Measurements from ENCODE around the gene TEX36.
"Not testable (repeated sequence)": the region's sequence is repeated elsewhere in the genome, so short reads cannot be mapped to it uniquely, and the experiment has no call there.

TEX36 gene

GRCh38 chr10:125628104-125629049, 54.6 kb downstream of the TEX36 start:
- no peak for FAIRE-seq

GRCh38 chr10:125627646-125628045, 55.3 kb downstream of the TEX36 start:
- FAIRE-seq = no peak

- no peak for FAIRE-seq
Measured at GRCh38 chr10:125626671-125627070, 56.3 kb downstream of the TEX36 start.

- no peak for FAIRE-seq
Measured at GRCh38 chr10:125625586-125625985, 57.4 kb downstream of the TEX36 start.

- FAIRE-seq = no peak
Measured at GRCh38 chr10:125624800-125625199, 58.2 kb downstream of the TEX36 start.

GRCh38 chr10:125621052-125621451, 61.9 kb downstream of the TEX36 start:
- FAIRE-seq = no peak

- FAIRE-seq = no peak
Measured at GRCh38 chr10:125620401-125620800, 62.6 kb downstream of the TEX36 start.

- FAIRE-seq = not testable (repeated sequence)
Measured at GRCh38 chr10:125613062-125613461, 69.9 kb downstream of the TEX36 start.

GRCh38 chr10:125611756-125612155, 71.2 kb downstream of the TEX36 start:
- no peak for FAIRE-seq

GRCh38 chr10:125611216-125611615, 71.7 kb downstream of the TEX36 start:
- no peak for FAIRE-seq

GRCh38 chr10:125609859-125610258, 73.1 kb downstream of the TEX36 start:
- FAIRE-seq = no peak

GRCh38 chr10:125608474-125608873, 74.5 kb downstream of the TEX36 start:
- FAIRE-seq = no peak

- no peak for FAIRE-seq
Measured at GRCh38 chr10:125607689-125608290, 75.2 kb downstream of the TEX36 start.

- no peak for FAIRE-seq
Measured at GRCh38 chr10:125606414-125607010, 76.5 kb downstream of the TEX36 start.
